GM19452 (cell line): ENCODE data around the gene ARHGAP10.
A peak's percentile ranks its signal among the peaks of the same experiment; 100 is the strongest.

Experiments used
- ATAC-seq: cut with Tn5 transposase; IDR thresholded peaks from one replicate; pipeline ENCODE4 v1.9.1; 2021; ENCODE audit not compliant: unreplicated experiment

The ARHGAP10 gene

GRCh38 chr4:148021686-148022085 lies 289.8 kb downstream of the ARHGAP10 start:
- no peak for ATAC-seq

- ATAC-seq: no peak
Measured at GRCh38 chr4:148022975-148023374, 291.1 kb downstream of the ARHGAP10 start.

- ATAC-seq: no peak
Measured at GRCh38 chr4:148023512-148024181, 291.8 kb downstream of the ARHGAP10 start.

DNA sequence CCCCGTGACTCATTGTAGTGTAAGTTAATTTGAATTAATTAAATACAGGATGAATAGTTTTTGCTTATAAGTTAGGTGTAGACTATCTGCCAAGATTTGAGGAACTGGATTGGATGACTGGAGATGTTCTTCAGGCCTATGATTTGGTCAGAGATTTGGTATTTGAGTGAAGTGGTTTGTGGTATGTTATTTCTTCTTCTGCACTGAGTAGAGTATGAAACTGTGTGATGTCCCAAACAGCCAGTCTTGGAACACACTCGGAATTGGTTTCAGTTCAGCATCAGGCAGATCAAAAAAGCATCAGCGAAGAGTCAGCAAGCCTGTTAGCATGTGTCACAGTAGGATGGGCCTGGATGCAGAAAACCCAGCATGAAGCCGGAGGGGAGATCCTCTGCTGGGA lies 294.1 kb downstream of the ARHGAP10 start:
- ATAC-seq: no peak

DNA sequence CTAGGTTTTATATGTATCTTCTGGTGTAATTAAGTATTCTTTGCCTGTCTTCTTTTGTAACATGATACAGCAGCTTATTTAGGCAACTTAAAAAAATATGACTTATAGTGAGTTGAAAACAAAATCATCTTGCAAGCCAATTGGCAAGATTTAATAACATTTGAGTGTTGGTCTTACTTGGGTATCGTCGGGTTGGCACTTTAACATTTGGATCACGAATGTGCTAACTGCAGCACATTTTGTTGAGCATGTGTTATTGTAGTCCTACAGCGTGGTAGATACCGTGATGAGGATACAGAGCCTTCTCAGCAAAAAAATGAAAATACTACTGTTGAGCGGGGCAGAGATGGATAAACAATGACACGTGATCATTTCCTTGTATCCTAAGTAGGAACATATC lies 295.3 kb downstream of the ARHGAP10 start:
- no peak for ATAC-seq

GRCh38 chr4:148029781-148030180 lies 297.9 kb downstream of the ARHGAP10 start:
- no peak for ATAC-seq

GRCh38 chr4:148030193-148030873 lies 298.4 kb downstream of the ARHGAP10 start:
- no peak for ATAC-seq

DNA sequence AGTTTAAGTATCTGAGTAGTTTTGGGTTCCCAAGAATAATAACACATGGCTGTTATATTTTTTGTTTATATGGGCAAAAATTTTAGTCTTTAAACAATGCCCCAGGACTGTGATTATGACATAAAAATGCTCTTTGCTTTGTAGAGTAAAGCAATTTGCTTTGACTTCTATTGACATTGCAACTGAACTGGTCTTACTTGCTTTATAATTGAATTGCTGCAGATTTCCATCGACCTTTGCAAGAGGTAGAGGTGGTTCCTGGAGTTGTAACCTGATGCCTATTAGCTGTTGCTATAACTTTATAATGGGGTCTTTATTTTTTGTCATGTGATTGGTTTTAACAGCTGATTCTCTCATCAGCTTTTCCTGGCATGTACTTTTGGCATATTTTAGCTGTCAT lies 302.9 kb downstream of the ARHGAP10 start:
- ATAC-seq: no peak

DNA sequence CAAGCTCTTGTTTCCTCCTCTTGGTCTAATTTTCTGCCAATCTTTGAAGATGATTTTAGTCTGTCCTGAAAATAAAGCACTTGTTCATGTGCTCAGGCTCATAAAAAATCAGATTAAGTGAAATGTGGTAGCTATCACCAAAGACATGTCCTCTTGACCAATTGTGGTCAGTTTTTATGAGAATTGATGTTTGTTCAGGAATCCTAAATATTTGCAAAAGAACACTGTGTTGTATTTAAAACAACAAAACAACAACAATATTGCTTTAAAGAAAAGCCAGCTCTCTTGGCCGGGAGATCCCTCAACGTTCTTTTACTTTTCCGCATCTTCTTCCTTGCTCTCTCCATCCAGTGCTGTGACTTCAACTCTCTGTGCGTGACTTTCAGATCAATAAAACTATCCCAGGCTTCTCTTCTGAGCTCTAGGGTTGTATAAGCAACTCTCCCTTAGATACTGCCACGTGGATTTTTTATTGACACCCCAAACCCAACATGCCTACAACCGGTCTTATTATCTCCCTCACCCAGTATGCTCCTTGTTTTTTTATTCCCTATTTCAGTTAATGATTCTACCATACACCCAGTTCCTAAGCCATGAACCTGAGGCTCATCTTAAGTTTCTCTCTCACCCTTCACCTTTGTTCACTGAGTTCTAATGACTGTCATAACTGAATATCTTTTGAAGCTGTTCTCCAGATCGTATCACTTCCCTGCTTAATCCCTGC lies 309.9 kb downstream of the ARHGAP10 start:
- ATAC-seq: no peak

GRCh38 chr4:148044089-148044911 lies 312.4 kb downstream of the ARHGAP10 start:
- ATAC-seq: peak; percentile 7

GRCh38 chr4:148044912-148045352 lies 313.0 kb downstream of the ARHGAP10 start:
- peak; percentile 90 for ATAC-seq

GRCh38 chr4:148048598-148048997 lies 316.7 kb downstream of the ARHGAP10 start:
- no peak for ATAC-seq

DNA sequence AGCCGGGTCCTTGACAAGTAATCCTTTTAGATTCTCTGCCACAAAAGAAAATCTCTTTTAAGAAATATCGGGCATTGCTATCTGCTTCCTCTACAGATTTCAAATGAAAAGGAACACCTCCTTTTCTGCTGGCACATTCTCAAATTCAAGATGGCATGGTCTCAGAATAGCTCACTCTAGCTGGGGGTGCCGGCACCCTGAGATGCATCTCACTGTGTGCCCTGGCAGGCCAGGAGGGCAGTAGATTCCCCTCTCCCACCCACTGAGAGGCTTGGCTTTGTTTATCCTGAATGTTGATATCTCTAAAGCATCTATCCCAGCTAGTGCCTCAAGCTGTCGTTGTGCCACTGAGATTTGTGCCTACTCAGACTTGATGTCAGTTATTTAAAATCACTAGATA lies 319.5 kb downstream of the ARHGAP10 start:
- ATAC-seq: no peak

DNA sequence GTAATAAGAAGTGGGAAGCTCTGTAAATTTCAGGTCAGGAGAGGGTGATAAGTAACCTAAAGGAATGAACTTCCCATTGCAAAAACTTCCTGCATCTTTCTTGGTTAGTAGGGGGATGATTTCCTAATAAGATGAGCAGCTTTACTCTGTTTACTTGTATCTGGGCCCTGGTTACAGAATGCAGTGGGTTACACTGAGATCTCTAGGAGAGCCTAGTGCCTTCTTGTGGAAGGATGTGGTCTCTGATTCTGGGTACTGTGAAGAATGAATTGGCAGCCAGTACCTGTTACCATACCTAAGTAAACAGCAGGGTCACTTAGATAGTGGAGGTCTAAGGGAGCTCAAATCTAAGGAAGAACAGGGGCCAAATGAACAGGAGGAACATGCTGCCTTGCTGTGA lies 320.6 kb downstream of the ARHGAP10 start:
- ATAC-seq: no peak

DNA sequence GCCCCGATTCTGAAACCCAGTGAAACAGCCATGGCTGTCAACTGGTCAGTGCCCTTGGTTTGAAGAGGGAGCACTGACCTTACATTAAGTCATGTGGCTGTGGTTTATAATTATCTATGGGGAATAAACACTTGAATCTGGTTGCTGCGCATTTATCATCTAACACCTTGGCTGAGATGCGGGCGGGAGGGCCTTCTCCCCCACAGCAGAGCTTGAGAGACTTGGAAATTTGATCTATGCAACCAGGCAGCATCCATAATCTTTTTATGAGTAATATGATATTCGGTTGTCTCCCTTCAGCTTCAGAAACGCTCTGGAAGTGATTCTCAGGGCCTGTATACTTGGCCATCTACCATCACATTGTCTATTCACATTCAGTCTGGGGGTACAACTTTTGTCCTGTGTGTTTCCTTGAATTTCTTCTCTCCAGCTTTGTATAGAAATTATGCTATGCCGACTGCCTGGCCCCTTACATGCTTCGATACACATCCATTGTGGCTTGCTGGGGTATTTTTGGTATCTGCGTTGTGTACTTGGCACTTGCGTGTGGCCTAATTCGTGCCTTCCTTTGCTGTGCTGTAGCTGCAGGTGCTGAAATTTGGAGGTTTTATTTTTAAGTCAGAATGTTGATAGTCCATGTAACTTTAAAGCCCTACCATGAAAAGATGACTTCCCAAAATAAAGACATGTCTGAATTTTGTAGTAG lies 321.6 kb downstream of the ARHGAP10 start:
- ATAC-seq: no peak

GRCh38 chr4:148054275-148054674 lies 322.4 kb downstream of the ARHGAP10 start:
- ATAC-seq: no peak

DNA sequence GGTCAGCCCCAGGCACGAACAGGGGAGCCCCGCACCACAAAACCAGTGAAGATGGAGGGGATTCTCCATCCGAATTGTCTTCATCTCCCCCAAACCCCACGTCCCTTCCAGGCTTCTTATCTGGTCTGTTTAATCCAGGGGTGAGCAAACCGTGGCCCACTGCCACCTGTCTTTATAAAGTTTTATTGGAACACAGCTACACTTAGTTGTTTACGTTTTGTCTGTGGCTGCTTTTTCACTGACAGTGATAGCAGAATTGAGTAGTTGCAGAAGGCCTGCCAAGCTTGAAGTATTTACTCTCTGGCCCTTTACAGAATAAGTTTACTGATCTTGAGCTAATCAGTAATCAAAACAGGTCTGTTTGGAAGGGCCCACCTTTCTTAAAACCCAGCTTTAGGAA lies 324.0 kb downstream of the ARHGAP10 start:
- ATAC-seq: peak; percentile 32

GRCh38 chr4:148056879-148057278 lies 325.0 kb downstream of the ARHGAP10 start:
- ATAC-seq: peak; percentile 82

GRCh38 chr4:148057516-148057915 lies 325.6 kb downstream of the ARHGAP10 start:
- ATAC-seq: peak; percentile 46
